ENCODE results near the gene GXYLT2.
"Not testable (repeated sequence)": the region's sequence is repeated elsewhere in the genome, so short reads cannot be mapped to it uniquely, and the experiment has no call there.

GXYLT2 gene

GRCh38 chr3:72973031-72973723 is 85.3 kb downstream of the GXYLT2 start:
- H3K4me3 ChIP-seq (ENCODE audit: low read depth, low read length) = no peak overlapping the region

DNA sequence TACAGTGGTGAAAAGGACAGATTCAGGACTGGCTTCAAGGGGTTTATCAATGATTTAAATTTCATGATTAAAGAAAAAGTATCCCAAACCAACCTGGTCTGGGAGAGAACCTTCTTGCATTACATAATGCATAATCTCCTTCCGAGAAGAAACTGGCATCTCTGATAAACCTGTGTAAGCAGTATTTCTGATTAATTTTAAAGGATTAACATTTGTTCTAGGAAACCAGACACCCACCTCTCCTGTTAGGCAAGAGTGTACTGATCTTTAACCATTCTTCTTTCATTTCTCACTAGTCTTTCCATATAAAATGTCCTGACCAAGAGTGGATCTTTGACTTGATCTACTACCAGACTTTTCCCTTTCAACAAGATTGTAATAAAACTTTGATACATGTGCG is 85.9 kb downstream of the GXYLT2 start:
- H3K4me3 ChIP-seq (ENCODE audit: low read depth, low read length) = no peak overlapping the region

DNA sequence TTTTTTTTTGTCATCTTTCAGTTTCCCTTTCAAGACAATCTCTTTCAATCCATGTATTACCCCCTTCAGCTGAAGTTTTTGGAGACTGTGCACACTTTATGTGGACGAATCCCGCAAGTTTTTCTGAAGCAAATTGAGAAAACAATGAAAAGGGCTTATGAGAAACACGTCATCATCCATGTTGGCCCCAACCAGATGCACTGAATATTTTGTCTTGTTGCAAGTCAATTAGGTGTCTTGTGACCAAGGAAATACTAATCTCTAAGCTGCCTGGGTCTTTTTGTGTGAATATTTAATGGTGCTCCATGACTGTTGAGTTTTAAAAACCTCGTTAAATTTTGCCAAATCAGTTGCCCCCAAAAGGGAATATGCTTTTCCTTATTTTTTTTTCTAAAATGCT is 87.1 kb downstream of the GXYLT2 start:
- H3K4me3 ChIP-seq (ENCODE audit: low read depth, low read length) = no peak overlapping the region

DNA sequence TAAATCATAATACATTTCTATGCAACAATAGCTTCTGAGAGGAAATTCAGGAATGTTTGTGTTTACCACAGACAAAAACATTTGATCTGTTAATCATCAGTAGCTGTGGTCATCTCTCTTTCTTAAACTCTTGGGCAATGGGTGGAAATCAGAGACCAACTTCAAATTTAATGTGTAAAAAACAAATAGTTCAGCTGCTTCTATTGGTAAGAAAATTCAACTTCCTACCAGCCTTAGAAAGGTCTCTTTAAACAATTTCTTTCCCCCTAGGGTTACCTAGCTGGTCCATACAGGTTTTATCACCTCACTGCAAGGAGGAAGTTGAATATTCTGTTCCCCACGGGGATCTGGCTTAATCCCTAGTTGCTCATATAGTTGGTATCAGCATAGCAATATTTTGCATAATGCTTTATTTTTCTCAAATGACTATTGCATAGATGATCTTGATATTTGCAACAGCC is 88.5 kb downstream of the GXYLT2 start:
- no peak overlapping the region for H3K4me3 ChIP-seq (ENCODE audit: low read depth, low read length)

GRCh38 chr3:72977060-72977808 is 89.4 kb downstream of the GXYLT2 start:
- no peak overlapping the region for H3K4me3 ChIP-seq (ENCODE audit: low read depth, low read length)

DNA sequence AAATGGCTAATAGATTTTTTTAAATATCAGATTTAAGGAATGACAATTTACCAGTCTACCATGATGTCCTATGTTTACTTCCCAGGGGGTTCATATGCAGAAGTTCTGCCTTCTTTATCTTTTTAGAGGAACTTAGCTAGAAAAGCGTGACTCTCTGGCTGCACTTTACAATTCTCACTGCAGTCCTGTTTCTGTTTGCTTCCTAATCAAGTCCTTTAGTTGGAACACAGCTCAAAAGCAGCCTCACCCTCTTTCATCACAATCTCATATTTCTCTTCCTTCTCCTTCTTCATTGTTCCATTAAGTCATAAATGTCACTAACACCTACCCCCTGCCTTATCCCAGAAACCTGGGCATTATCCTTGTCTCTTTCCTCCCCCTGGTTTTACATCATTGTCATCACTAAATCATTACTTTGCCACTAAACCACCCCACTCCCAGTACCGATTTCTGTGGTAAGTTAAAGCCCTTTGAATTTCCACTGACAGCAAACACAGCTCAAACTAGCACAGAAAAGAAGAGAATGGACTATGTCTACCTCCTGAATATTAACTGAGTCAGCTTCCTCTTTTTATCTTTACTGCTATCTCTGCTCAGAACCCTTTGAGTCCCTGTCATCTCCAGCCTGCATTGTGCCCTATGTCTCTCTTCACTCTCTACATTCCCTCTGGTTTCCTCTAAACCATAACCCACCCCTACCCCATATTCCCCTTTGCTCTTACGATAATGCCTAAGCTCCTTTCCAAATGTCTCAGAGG is 94.9 kb downstream of the GXYLT2 start:
- no peak overlapping the region for H3K4me3 ChIP-seq (ENCODE audit: low read depth, low read length)

GRCh38 chr3:72985576-72985975 is 97.7 kb downstream of the GXYLT2 start:
- H3K4me3 ChIP-seq (ENCODE audit: low read depth, low read length) = no peak overlapping the region

- no peak overlapping the region for H3K4me3 ChIP-seq (ENCODE audit: low read depth, low read length)
These were observed 103.0 kb downstream of the GXYLT2 start for GRCh38 chr3:72990701-72991395.

DNA sequence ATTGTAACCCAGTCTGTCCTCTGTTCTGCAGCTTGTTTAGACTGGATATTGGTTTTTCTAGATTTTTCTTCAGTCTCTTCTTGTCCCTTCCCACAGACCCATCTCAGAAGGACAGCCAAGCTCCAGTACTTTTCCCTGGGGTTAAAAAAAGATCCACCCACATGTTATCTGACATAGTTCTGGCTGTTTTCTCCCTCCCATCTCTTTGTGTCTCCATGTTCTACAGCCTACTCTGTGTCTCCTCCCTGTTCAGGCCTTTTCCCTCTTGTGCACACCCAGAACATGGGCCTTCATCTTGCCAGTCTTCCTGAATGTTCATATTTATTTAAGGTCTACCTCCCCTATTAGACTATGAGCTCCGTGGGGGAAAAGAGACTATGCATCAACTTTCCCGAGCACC is 103.7 kb downstream of the GXYLT2 start:
- no peak overlapping the region for H3K4me3 ChIP-seq (ENCODE audit: low read depth, low read length)

GRCh38 chr3:72993391-72993790 is 105.5 kb downstream of the GXYLT2 start:
- no peak overlapping the region for H3K4me3 ChIP-seq (ENCODE audit: low read depth, low read length)

DNA sequence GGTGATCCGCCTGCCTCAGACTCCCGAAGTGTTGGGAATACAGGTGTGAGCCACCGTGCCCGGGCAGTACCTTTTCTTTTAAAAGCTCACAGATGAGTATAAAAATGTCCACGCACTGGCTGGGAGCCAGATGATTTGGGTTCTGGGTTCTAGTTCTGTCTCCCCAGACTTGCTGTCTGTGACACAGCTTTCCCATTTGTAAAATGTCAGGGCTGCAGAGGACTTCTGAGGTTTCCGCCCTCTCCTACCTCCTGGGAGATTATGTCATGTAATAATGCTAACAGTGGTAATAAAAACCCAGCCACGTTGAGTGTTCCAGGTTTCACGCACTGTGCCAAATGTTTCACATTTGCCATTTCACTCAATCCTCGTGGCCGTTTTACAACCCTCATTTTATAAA is 107.5 kb downstream of the GXYLT2 start:
- H3K4me3 ChIP-seq (ENCODE audit: low read depth, low read length) = no peak overlapping the region

- H3K4me3 ChIP-seq (ENCODE audit: low read depth, low read length) = peak overlapping the region; percentile 40
These were observed 108.3 kb downstream of the GXYLT2 start for GRCh38 chr3:72996121-72996472.

DNA sequence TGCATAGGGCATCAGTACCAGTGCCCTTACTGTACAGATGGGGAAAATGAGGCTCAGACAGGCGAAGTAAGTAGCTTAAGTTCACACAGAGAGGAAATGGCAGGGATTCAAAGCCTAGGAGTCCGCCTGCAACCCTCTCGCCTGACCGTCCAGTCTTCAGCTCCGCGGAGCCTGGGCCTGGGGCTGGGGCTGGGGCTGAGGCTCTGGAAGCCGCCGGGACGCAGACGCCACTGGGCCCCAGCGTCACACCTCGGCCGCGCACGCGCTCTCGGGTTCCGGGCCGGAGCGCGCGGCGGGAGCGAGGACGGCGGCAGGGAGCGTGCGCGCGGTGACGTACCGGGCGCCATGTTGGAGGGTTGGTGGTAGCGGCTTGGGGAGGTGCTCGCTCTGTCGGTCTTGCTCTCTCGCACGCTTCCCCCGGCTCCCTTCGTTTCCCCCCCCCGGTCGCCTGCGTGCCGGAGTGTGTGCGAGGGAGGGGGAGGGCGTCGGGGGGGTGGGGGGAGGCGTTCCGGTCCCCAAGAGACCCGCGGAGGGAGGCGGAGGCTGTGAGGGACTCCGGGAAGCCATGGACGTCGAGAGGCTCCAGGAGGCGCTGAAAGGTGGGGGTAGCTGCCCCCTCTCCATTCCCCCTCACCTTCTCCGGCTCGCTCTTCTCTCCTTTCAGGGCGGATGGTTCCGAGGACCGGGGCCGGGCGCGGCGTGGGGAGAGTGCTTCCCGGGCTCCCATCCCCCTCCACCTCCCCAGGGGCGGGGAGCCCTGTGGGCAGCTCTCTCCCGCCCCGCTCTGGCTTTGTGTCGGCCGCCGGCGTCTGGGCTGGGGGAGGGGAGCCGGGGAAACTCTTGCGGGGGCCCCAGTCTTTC is 108.9 kb downstream of the GXYLT2 start, which contains the start of gene PPP4R2:
TSS of gene PPP4R2 (plus strand) at position 339 of the 861 bp plus-strand sequence. CDS start at position 566, 227 bp downstream.
- peak within 1 kb of the TSS; percentile 87 for H3K4me3 ChIP-seq (ENCODE audit: low read depth, low read length)

DNA sequence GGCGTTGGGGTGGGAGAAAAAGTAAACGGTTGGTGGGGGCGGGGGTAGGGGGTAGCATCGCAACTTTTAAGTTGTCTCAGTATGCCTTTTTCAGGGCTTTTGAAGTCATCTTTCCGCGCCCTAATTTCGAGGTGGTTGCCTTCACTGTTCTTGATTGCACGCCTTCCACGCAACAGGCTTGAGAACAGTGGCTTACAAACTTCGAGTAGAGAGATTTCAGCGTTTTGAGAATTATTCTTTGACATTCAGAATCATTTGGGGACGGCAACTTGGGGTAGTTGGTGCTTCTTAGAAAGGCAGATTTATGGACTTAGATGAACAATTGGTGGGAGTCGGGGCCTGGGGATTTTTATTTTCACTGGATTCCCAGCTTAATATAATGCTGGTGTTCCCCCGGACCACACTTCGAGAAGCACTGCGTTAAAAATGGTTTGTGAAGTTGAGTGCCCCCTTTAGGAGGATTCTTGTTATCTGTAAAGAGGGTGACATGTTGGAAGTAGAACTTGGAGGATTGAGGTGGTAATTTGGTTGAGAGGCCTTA is 109.6 kb downstream of the GXYLT2 start:
- H3K4me3 ChIP-seq (ENCODE audit: low read depth, low read length) = peak overlapping the region; percentile 87

GRCh38 chr3:72998466-72998865 is 110.6 kb downstream of the GXYLT2 start:
- peak overlapping the region; percentile 87 for H3K4me3 ChIP-seq (ENCODE audit: low read depth, low read length)

GRCh38 chr3:72999951-73000350 is 112.1 kb downstream of the GXYLT2 start:
- H3K4me3 ChIP-seq (ENCODE audit: low read depth, low read length) = no peak overlapping the region

DNA sequence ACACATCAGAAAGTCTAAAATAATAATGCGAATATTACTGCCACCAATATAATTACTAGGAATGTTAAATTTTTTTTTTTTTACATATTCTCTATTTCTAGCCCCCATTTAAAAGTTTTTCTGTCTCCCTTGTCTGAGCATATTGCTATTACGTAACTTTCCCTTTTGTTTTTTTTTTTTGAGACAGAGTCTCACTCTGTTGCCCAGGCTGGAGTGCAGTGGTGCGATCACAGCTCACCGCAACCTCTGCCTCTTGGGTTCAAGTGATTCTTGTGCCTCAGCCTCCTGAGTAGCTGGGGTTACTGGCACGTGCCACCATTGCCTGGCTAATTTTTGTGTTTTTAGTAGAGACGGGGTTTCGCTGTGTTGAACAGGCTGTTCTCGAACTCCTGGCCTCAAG is 115.2 kb downstream of the GXYLT2 start:
- H3K4me3 ChIP-seq (ENCODE audit: low read depth, low read length) = not testable (repeated sequence)

DNA sequence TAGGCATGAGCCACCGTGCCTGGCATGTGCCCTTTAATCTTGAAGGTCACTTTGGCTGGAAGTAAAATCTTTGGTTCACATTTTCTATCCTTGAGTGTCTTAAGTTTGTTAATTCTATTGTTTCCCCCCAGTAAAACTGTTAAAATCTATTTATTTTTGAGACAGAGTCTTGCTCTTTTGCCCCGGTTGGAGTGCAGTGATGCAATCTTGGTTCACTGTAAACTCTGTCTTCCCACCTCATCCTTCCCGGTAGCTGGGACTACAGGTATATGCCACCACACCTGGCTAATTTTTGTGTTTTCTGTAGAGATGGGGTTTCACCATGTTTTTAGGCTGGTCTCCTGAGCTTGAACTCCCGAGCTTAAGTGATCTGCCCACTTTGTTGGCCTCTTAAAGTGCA is 116.5 kb downstream of the GXYLT2 start:
- no peak overlapping the region for H3K4me3 ChIP-seq (ENCODE audit: low read depth, low read length)

- H3K4me3 ChIP-seq (ENCODE audit: low read depth, low read length) = no peak overlapping the region
These were observed 120.3 kb downstream of the GXYLT2 start for GRCh38 chr3:73007992-73008712.
